ENCODE measurements around the gene CHST12.

DNA sequence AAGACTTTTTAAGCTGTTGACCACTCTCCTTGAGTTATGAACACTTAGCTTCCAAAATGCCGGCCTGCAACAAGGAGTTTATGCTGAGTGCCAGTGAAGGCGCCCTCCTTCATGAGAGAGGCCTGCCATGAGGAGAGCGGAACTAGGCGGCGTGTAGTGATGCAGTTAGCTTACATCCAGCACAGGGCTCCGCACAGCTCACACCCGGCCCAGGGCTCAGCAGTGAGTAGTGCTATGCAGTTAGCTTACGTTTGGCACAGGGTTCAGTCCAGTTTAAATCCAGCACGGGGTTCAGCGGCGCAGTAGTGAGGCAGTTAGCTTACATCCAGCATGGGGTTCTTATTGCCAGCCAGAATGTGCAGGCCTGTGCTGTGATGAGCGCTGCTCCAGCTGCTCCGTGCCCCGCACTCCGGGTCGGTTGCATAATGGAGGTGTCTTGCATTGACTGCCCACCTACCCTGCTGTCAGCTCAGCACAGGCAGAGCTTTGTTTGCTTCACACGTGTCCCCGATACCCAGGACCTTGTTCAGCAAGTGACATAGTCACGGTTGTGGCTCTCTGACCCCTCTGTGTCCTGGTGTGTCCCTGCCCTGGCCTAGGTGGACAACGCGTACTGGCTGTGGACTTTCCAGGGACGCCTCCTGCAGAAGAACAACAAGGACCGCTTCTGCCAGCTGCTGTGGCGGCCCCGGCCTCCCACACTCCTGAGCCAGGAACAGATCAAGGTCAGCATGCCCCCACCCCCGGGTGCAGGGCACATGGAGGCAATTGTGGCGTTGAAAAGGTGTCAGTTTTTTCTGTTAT, 26.9 kb upstream of the CHST12 start:
- TF ChIP-seq EZH2 (IDR thresholded peaks at IDR 0.05; ENCODE audit: borderline replicate concordance), result no peak
- TF ChIP-seq, protein P1, sequence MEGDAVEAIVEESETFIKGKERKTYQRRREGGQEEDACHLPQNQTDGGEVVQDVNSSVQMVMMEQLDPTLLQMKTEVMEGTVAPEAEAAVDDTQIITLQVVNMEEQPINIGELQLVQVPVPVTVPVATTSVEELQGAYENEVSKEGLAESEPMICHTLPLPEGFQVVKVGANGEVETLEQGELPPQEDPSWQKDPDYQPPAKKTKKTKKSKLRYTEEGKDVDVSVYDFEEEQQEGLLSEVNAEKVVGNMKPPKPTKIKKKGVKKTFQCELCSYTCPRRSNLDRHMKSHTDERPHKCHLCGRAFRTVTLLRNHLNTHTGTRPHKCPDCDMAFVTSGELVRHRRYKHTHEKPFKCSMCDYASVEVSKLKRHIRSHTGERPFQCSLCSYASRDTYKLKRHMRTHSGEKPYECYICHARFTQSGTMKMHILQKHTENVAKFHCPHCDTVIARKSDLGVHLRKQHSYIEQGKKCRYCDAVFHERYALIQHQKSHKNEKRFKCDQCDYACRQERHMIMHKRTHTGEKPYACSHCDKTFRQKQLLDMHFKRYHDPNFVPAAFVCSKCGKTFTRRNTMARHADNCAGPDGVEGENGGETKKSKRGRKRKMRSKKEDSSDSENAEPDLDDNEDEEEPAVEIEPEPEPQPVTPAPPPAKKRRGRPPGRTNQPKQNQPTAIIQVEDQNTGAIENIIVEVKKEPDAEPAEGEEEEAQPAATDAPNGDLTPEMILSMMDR (IDR thresholded peaks at IDR 0.05; ENCODE audit: poor library complexity), result no peak

Measured in hepatocyte (in vitro differentiated cells).